Endothelial cell of umbilical vein (primary cell): Measurements from ENCODE around the gene CIROP. TPM values are rescaled to one million over a fixed set of nuclear protein-coding genes. Genes with fewer than 3 reads are reported as not detected.

Experiments used
- BruUV-seq: library from RNA; stranded (reverse); fragments of 400-500 nt; replicated peaks from 2 replicates; lab custom pipeline; 2021; lab: Mats Ljungman, UMichigan
- CTCF ChIA-PET: fragments of 300-600, 350-600 bp; sonication (Branson Sonifier 250); formaldehyde crosslinking; loops from one replicate; lab custom pipeline; 2021; ENCODE audit warnings: antibody characterized with exemption, inconsistent platforms; lab: Charles Lee
- POLR2A ChIA-PET: fragments of 300-600, 350-600 bp; sonication (Branson Sonifier 250); formaldehyde crosslinking; loops from one replicate; lab custom pipeline; 2021; ENCODE audit warnings: antibody characterized with exemption, inconsistent platforms; lab: Charles Lee
- DNase-seq: peaks from one replicate; pipeline ENCODE4 v3.0.0-alpha.2; 2011; ENCODE audit warnings: low read depth, low spot score
- FAIRE-seq: peaks from 2 replicates; lab custom pipeline; 2011; peaks lifted over from hg19 to GRCh38; lab: Jason Lieb, UNC
- H2AFZ ChIP-seq: 2 replicates; pipeline ENCODE4 v1.6.0; 2012; ENCODE audit warnings: low read depth, low read length, control low read depth, inconsistent platforms
- H3K27ac ChIP-seq: 2 replicates; pipeline ENCODE4 v1.5.1; 2011; ENCODE audit warnings: low read depth, mild to moderate bottlenecking, control low read depth, low read length, moderate library complexity; ENCODE audit not compliant: insufficient read depth
- H3K27me3 ChIP-seq, 2 experiments: 2 replicates each; pipeline versions ENCODE4 v1.6.0 to v1.6.1; 2011; ENCODE audit warnings: low read length in 2 of 2, mixed read lengths in 1 of 2; ENCODE audit not compliant: control insufficient read depth in 2 of 2, insufficient read depth in 2 of 2
- H3K36me3 ChIP-seq, 2 experiments: 2 replicates in 1 of 2; 3 replicates in 1 of 2; pipeline ENCODE4 v1.5.1; 2011; ENCODE audit warnings: low read length in 2 of 2, mild to moderate bottlenecking in 1 of 2, moderate library complexity in 1 of 2; ENCODE audit not compliant: control insufficient read depth in 2 of 2, insufficient read depth in 2 of 2; ENCODE audit errors: extremely low read depth in 1 of 2
- H3K4me1 ChIP-seq: 3 replicates; pipeline ENCODE4 v1.5.1; 2011; ENCODE audit warnings: mild to moderate bottlenecking, low read length; ENCODE audit not compliant: control insufficient read depth, insufficient read depth; ENCODE audit errors: extremely low read depth
- H3K4me2 ChIP-seq: 2 replicates; pipeline ENCODE4 v1.6.1; 2011; ENCODE audit warnings: low read length, control low read depth, mixed read lengths; ENCODE audit not compliant: insufficient read depth
- H3K4me3 ChIP-seq, 3 experiments: fragments of 200-600 bp in 1 of 3; sonication (generic), shearing (Covaris generic) in 1 of 3; replicated peaks in 1 of 3; 2 replicates each; pipeline ENCODE4 v1.5.1; 2011 to 2016; ENCODE audit warnings: control low read depth in 3 of 3, low read length in 3 of 3, mild to moderate bottlenecking in 2 of 3, inconsistent platforms in 1 of 3, low read depth in 1 of 3, moderate library complexity in 1 of 3; ENCODE audit not compliant: insufficient read depth in 1 of 3
- H3K79me2 ChIP-seq: 2 replicates; pipeline ENCODE4 v1.6.0; 2012; ENCODE audit warnings: low read length, inconsistent platforms; ENCODE audit not compliant: control insufficient read depth, insufficient read depth
- H3K9ac ChIP-seq: replicated peaks from 2 replicates; pipeline ENCODE3; 2011; ENCODE audit warnings: low read length, control low read depth; ENCODE audit not compliant: insufficient read depth; ENCODE audit errors: extremely low read depth
- H3K9me1 ChIP-seq: replicated peaks from 3 replicates; pipeline ENCODE4 v1.6.0; 2011; ENCODE audit warnings: mild to moderate bottlenecking, low read length; ENCODE audit not compliant: control insufficient read depth, insufficient read depth; ENCODE audit errors: extremely low read depth
- H3K9me3 ChIP-seq: replicated peaks from 2 replicates; pipeline ENCODE4 v1.5.1; 2012; ENCODE audit warnings: low read length, inconsistent platforms; ENCODE audit not compliant: control insufficient read depth, insufficient read depth
- H4K20me1 ChIP-seq: replicated peaks from 2 replicates; pipeline ENCODE3; 2011; ENCODE audit warnings: mild to moderate bottlenecking, low read length; ENCODE audit not compliant: control insufficient read depth, insufficient read depth; ENCODE audit errors: extremely low read depth
- CTCF ChIP-seq, 2 donors: IDR thresholded peaks; 1 replicate in 1 of 2; 2 replicates in 1 of 2; pipeline ENCODE4 v1.5.1; 2011; ENCODE audit warnings: low read length in 2 of 2, mild to moderate bottlenecking in 2 of 2, moderate library complexity in 2 of 2, control low read depth in 1 of 2, inconsistent platforms in 1 of 2, low read depth in 1 of 2; ENCODE audit not compliant: insufficient read depth in 1 of 2; ENCODE audit errors: extremely low read depth in 1 of 2
- EZH2 ChIP-seq: IDR thresholded peaks from 2 replicates; pipeline ENCODE4 v1.6.1; 2012; ENCODE audit warnings: borderline replicate concordance, low read depth, mild to moderate bottlenecking, moderate library complexity, low read length, inconsistent platforms; ENCODE audit not compliant: severe bottlenecking
- FOS ChIP-seq: IDR thresholded peaks from 2 replicates; pipeline ENCODE4 v1.6.1; 2011; ENCODE audit warnings: mild to moderate bottlenecking, low read length, moderate library complexity, borderline replicate concordance; ENCODE audit not compliant: insufficient read depth
- GATA2 ChIP-seq: IDR thresholded peaks from 2 replicates; pipeline ENCODE4 v1.7.0; 2011; ENCODE audit warnings: low read depth, mild to moderate bottlenecking, moderate library complexity, mixed read lengths, low read length; ENCODE audit not compliant: insufficient read length, insufficient read depth
- JUN ChIP-seq: IDR thresholded peaks from 2 replicates; pipeline ENCODE4 v1.6.1; 2011; ENCODE audit warnings: borderline replicate concordance, low read depth; ENCODE audit not compliant: insufficient read length, insufficient read depth
- MAX ChIP-seq: IDR thresholded peaks from 2 replicates; pipeline ENCODE4 v1.6.1; 2011; ENCODE audit not compliant: insufficient read depth, insufficient read length
- POLR2A ChIP-seq: IDR thresholded peaks from 2 replicates; pipeline ENCODE4 v1.6.1; 2012; ENCODE audit warnings: low read depth, mild to moderate bottlenecking, control low read depth, low read length
- dilution Hi-C: fragments of 300-500 bp; cut with MboI; formaldehyde crosslinking; loops from one replicate; pipeline ENCODE4 v1.15.0; 2019; ENCODE audit warnings: low sequenced_read_pairs; ENCODE audit not compliant: extremely low pct_ligation_motif_present
- intact Hi-C: fragments of 100-400 bp; cut with micrococcal nuclease; formaldehyde crosslinking; loops from one replicate; pipeline ENCODE4 v1.10.0; 2022
- polyA plus RNA-seq, 4 experiments: library from polyadenylated mRNA; depleted of rRNA in 3 of 4; stranded (reverse) in 3 of 4; unstranded in 1 of 4; fragments of >200 nt; gene quantifications; 2 replicates each; pipeline versions ENCODE4 v1.2.1 to v1.2.3, GENCODE V29; 2011 to 2012; ENCODE audit warnings: missing spikeins in 1 of 4
- total RNA-seq: library from RNA; stranded (reverse); gene quantifications from 2 replicates; pipeline ENCODE4 v1.2.3, GENCODE V29; 2021

The CIROP gene
- total and polyA plus RNA-seq, 2 donors (not counting 3 experiments of a cell fraction or from before 2014, with no cell fraction given), result not detected

- no peak overlapping the region for H3K4me3 ChIP-seq
- H3K9me3 ChIP-seq, result no peaks in the 10 kb centered on the region
- H3K79me2 ChIP-seq, result no peaks in the 10 kb centered on the region
- H3K36me3 ChIP-seq, result no peaks in the 10 kb centered on the region
- no TSS peak for BruUV-seq
- H4K20me1 ChIP-seq, result no peaks in the 10 kb centered on the region
- H3K27me3 ChIP-seq, result no peaks in the 10 kb centered on the region
- POLR2A ChIA-PET, result no interaction called here
- no peak overlapping the region for H3K9ac ChIP-seq
- H3K27ac ChIP-seq, result no peak overlapping the region
- dilution Hi-C loops (no loop called here), intact Hi-C loops (no loop called here)
- DNase-seq, result no peak
- H3K4me1 ChIP-seq, result no peaks in the 10 kb centered on the region
- TF ChIP-seq POLR2A (no peak), EZH2 (no peak), GATA2 (no peak), JUN (no peak), MAX (no peak), FOS (no peak), CTCF (IDR thresholded peaks at IDR 0.05; ENCODE audit: extremely low read depth in 1 of 2, insufficient read depth in 1 of 2, low read depth in 1 of 2, low read length in 2 of 2) (no peak)
- H3K4me2 ChIP-seq, result no peak overlapping the region
- no peak overlapping the region for H2AFZ ChIP-seq
- FAIRE-seq, result no peak
- H3K9me1 ChIP-seq, result no peaks in the 10 kb centered on the region
- CTCF ChIA-PET, result no interaction called here
These were observed 42.2 kb upstream of the CIROP start for GRCh38 chr14:23146980-23147379.
